Stomach (tissue), 9 donors: ENCODE results near the gene COPG1. TPM values are rescaled to one million over a fixed set of nuclear protein-coding genes. Genes with fewer than 3 reads are reported as not detected.
"Not testable (repeated sequence)": the region's sequence is repeated elsewhere in the genome, so short reads cannot be mapped to it uniquely, and the experiment has no call there.

Experiments
- DNase-seq, 2 donors: peaks; one replicate each; pipeline versions ENCODE4 v3.0.0 to v3.0.0-alpha.2; 2013 to 2019
- H3K27ac ChIP-seq, 5 donors: fragments of 200-600 bp in 4 of 5; sonication (generic) in 4 of 5; one replicate each; pipeline ENCODE4 v1.5.1; 2013 to 2019; ENCODE audit warnings: mild to moderate bottlenecking in 1 of 5, moderate library complexity in 1 of 5
- H3K27me3 ChIP-seq, 3 donors: fragments of 200-600 bp; sonication (generic); one replicate each; pipeline ENCODE4 v1.5.1; 2017 to 2019; ENCODE audit warnings: mixed run types in 1 of 3
- H3K36me3 ChIP-seq, 4 donors: fragments of 200-600 bp; sonication (generic); 1 replicate in 3 of 4; 2 replicates in 1 of 4; pipeline ENCODE4 v1.5.1; 2016 to 2019
- H3K4me1 ChIP-seq, 4 donors: fragments of 200-600 bp; sonication (generic); one replicate each; pipeline ENCODE4 v1.5.1; 2016 to 2019
- H3K4me3 ChIP-seq, 4 donors: fragments of 200-600 bp; sonication (generic) in 3 of 4; one replicate each; pipeline ENCODE4 v1.5.1; 2016 to 2019; ENCODE audit warnings: mild to moderate bottlenecking in 1 of 4
- H3K9me3 ChIP-seq, 4 donors: fragments of 200-600 bp; sonication (generic); one replicate each; pipeline ENCODE4 v1.5.1; 2016 to 2019
- CTCF ChIP-seq, 7 experiments: fragments of 450-650 bp in 4 of 7; fragments of 200-600 bp in 3 of 7; sonication (generic) in 3 of 7; IDR thresholded peaks; one replicate each; pipeline ENCODE4 v1.5.1; 2016 to 2019; ENCODE audit warnings: antibody characterized with exemption in 7 of 7, control low read depth in 2 of 7, mild to moderate bottlenecking in 1 of 7
- EP300 ChIP-seq: sonication (generic); formaldehyde crosslinking; IDR thresholded peaks from one replicate; pipeline ENCODE4 v1.6.1; 2017; ENCODE audit warnings: antibody characterized with exemption
- POLR2A ChIP-seq, 4 donors: fragments of 450-650 bp; IDR thresholded peaks; one replicate each; pipeline ENCODE4 v1.6.1; 2016; ENCODE audit warnings: antibody characterized with exemption in 4 of 4, control low read depth in 2 of 4, mild to moderate bottlenecking in 1 of 4, moderate library complexity in 1 of 4
- POLR2AphosphoS5 ChIP-seq, 3 donors: sonication (generic); formaldehyde crosslinking; IDR thresholded peaks; one replicate each; pipeline ENCODE4 v1.6.1; 2016; ENCODE audit warnings: antibody characterized with exemption in 3 of 3
- WGBS, 5 donors: extraction: QIAGEN DNeasy Blood & Tissue Kit in 3 of 5; methylation state at CpG; one replicate each; pipeline versions ENCODE4 v1.1.5 to v1.1.7; 2013 to 2018; 5-methylcytosine and 5-hydroxymethylcytosine counted together
- intact Hi-C: fragments of 100-400 bp; cut with DNase I; formaldehyde crosslinking; loops from one replicate; pipeline ENCODE4 v1.15.1; 2023; ENCODE audit warnings: low total_unique reads
- polyA plus RNA-seq, 3 donors: library from polyadenylated mRNA; stranded (reverse); fragments of 200-250 nt; gene quantifications; one replicate each; pipeline ENCODE4 v1.2.3, GENCODE V29; 2013
- total RNA-seq, 5 donors: library from RNA; depleted of rRNA; stranded (reverse); fragments of >200 nt; gene quantifications; one replicate each; pipeline versions ENCODE4 v1.1.0 to v1.2.3, GENCODE V29; 2014 to 2016
- donor health status: healthy with polysubstance abuse.
- donor health status: Bipolar disorder and iron deficiency.
- donor health status: healthy.

Gene COPG1
- total and polyA plus RNA-seq, 8 donors: 38.5 to 356 (median 113) TPM

GRCh38 chr3:129207479-129207878, 41.9 kb upstream of the COPG1 start:
- intact Hi-C loops: no loop called here
- 35 to 58% (median 47%) methylated on average over 4 of the region's 4 CpGs for WGBS, 5 donors

GRCh38 chr3:129211345-129211744, 38.1 kb upstream of the COPG1 start:
- TF ChIP-seq CTCF (IDR thresholded peaks at IDR 0.05) (no peak), POLR2A (IDR thresholded peaks at IDR 0.05) (no peak), POLR2AphosphoS5 (IDR thresholded peaks at IDR 0.05) (no peak), EP300 (no peak)
- no peak for DNase-seq
- 57 to 76% (median 64%) methylated on average over 1 of the region's 1 CpG for WGBS, 5 donors
- H3K4me1 ChIP-seq: peaks cover 6 to 19% (median 15%) of the 10 kb centered on the region in 4 donors
- no peaks in the 10 kb centered on the region for H3K36me3 ChIP-seq
- H3K27me3 ChIP-seq: no peaks in the 10 kb centered on the region
- no peaks in the 10 kb centered on the region for H3K9me3 ChIP-seq
- intact Hi-C loops: no loop called here
- no peak overlapping the region for H3K4me3 ChIP-seq
- H3K27ac ChIP-seq: peak overlapping the region; percentile 30 to 76 (median 66)

More at GRCh38 chr3:129207479-129207878, 41.9 kb upstream of the COPG1 start:
- Histone ChIP-seq H3K4me1 (peaks cover 6 to 21% (median 15%) of the 10 kb centered on the region in 4 donors), H3K4me3 (no peak overlapping the region), H3K27ac (peak overlapping the region in 3 of 5 donors; percentile 35 to 61 (median 40)), H3K9me3 (no peaks in the 10 kb centered on the region), H3K27me3 (no peaks in the 10 kb centered on the region), H3K36me3 (no peaks in the 10 kb centered on the region)
- peak in 1 of 2 donors; percentile 56 for DNase-seq
- no peak for TF ChIP-seq CTCF (IDR thresholded peaks at IDR 0.05)
- no peak for TF ChIP-seq POLR2AphosphoS5 (IDR thresholded peaks at IDR 0.05)
- no peak for TF ChIP-seq EP300
- no peak for TF ChIP-seq POLR2A (IDR thresholded peaks at IDR 0.05)

- H3K27ac ChIP-seq: peak overlapping the region; percentile 30 to 76 (median 66)
- H3K9me3 ChIP-seq: no peaks in the 10 kb centered on the region
- intact Hi-C loops: no loop called here
- H3K4me1 ChIP-seq: peaks cover 6 to 19% (median 14%) of the 10 kb centered on the region in 4 donors
- DNase-seq: peak; percentile 86 to 90
- H3K27me3 ChIP-seq: no peaks in the 10 kb centered on the region
- WGBS, 5 donors: 9 to 19% (median 12%) methylated on average over 6 of the region's 6 CpGs
- H3K36me3 ChIP-seq: no peaks in the 10 kb centered on the region
- peak in 2 of 3 donors; percentile 61 to 89 for TF ChIP-seq POLR2AphosphoS5 (IDR thresholded peaks at IDR 0.05)
- no peak for TF ChIP-seq EP300
- no peak for TF ChIP-seq POLR2A (IDR thresholded peaks at IDR 0.05)
- no peak overlapping the region for H3K4me3 ChIP-seq
Observed at GRCh38 chr3:129211772-129212171, 37.6 kb upstream of the COPG1 start.

- no peak for TF ChIP-seq POLR2AphosphoS5 (IDR thresholded peaks at IDR 0.05)
- no peak for TF ChIP-seq POLR2A (IDR thresholded peaks at IDR 0.05)
- TF ChIP-seq EP300: no peak
- no peak for TF ChIP-seq CTCF (IDR thresholded peaks at IDR 0.05)
- Histone ChIP-seq H3K27ac (no peak overlapping the region), H3K4me3 (no peak overlapping the region), H3K4me1 (peaks cover 6 to 16% (median 13%) of the 10 kb centered on the region in 4 donors), H3K36me3 (no peaks in the 10 kb centered on the region), H3K27me3 (no peaks in the 10 kb centered on the region), H3K9me3 (no peaks in the 10 kb centered on the region)
- WGBS, 5 donors: 93 to 98% (median 97%) methylated on average over 5 of the region's 5 CpGs
- intact Hi-C loops: no loop called here
- no peak for DNase-seq
Observed at GRCh38 chr3:129213238-129213637, 36.2 kb upstream of the COPG1 start.

- intact Hi-C loops: no loop called here
- WGBS, 5 donors: 94 to 100% (median 97%) methylated on average over 2 of the region's 2 CpGs; no CpG with 5 or more reads in 1 of the 5 donors
Observed at GRCh38 chr3:129218742-129219141, 30.7 kb upstream of the COPG1 start.

GRCh38 chr3:129224387-129224786, 25.0 kb upstream of the COPG1 start:
- H3K27ac ChIP-seq: peak overlapping the region in 4 of 5 donors; percentile 71 to 88 (median 80)
- DNase-seq: not testable (repeated sequence)
- 57 to 84% (median 73%) methylated on average over 1 of the region's 1 CpG for WGBS, 5 donors

More at GRCh38 chr3:129218742-129219141, 30.7 kb upstream of the COPG1 start:
- H3K27ac ChIP-seq: no peak overlapping the region
- H3K36me3 ChIP-seq: no peaks in the 10 kb centered on the region
- H3K4me3 ChIP-seq: no peak overlapping the region
- H3K4me1 ChIP-seq: no peaks in the 10 kb centered on the region
- DNase-seq: no peak
- no peak for TF ChIP-seq POLR2AphosphoS5 (IDR thresholded peaks at IDR 0.05)
- no peak for TF ChIP-seq EP300
- TF ChIP-seq CTCF (IDR thresholded peaks at IDR 0.05): no peak
- no peaks in the 10 kb centered on the region for H3K9me3 ChIP-seq
- H3K27me3 ChIP-seq: no peaks in the 10 kb centered on the region

More at GRCh38 chr3:129224387-129224786, 25.0 kb upstream of the COPG1 start:
- H3K4me1 ChIP-seq: peaks cover 17 to 47% (median 31%) of the 10 kb centered on the region in 4 donors
- intact Hi-C loops, H3K9me3 ChIP-seq, H3K27me3 ChIP-seq, H3K36me3 ChIP-seq, H3K4me3 ChIP-seq: not testable (repeated sequence)
